HPDE6-E6E7 (cell line): ENCODE results near the gene COBL.

Experiments used
- DNase-seq: peaks from one replicate; pipeline ENCODE4 v3.0.0; 2011; ENCODE audit warnings: missing footprints; ENCODE audit errors: extremely low spot score

COBL gene

GRCh38 chr7:51190969-51191368, 125.6 kb downstream of the COBL start:
- no peak for DNase-seq

GRCh38 chr7:51189777-51190176, 126.8 kb downstream of the COBL start:
- DNase-seq = no peak

GRCh38 chr7:51188987-51189386, 127.6 kb downstream of the COBL start:
- DNase-seq = no peak

- peak; percentile 21 for DNase-seq
Measured at GRCh38 chr7:51187941-51188340, 128.7 kb downstream of the COBL start.

- DNase-seq = no peak
Measured at GRCh38 chr7:51186531-51186930, 130.1 kb downstream of the COBL start.

GRCh38 chr7:51182636-51183166, 133.9 kb downstream of the COBL start:
- no peak for DNase-seq

- no peak for DNase-seq
Measured at GRCh38 chr7:51180092-51180491, 136.5 kb downstream of the COBL start.

- DNase-seq = no peak
Measured at GRCh38 chr7:51175992-51176388, 140.6 kb downstream of the COBL start.

GRCh38 chr7:51175316-51175991, 141.2 kb downstream of the COBL start:
- no peak for DNase-seq

- DNase-seq = no peak
Measured at GRCh38 chr7:51165337-51165736, 151.3 kb downstream of the COBL start.

GRCh38 chr7:51162724-51163329, 153.8 kb downstream of the COBL start:
- peak; percentile 40 for DNase-seq

GRCh38 chr7:51161937-51162336, 154.7 kb downstream of the COBL start:
- no peak for DNase-seq

- DNase-seq = no peak
Measured at GRCh38 chr7:51160990-51161615, 155.5 kb downstream of the COBL start.

GRCh38 chr7:51160411-51160810, 156.2 kb downstream of the COBL start:
- no peak for DNase-seq

GRCh38 chr7:51158742-51159445, 157.7 kb downstream of the COBL start:
- DNase-seq = no peak

- no peak for DNase-seq
Measured at GRCh38 chr7:51158211-51158610, 158.4 kb downstream of the COBL start.

GRCh38 chr7:51154201-51154600, 162.4 kb downstream of the COBL start:
- no peak for DNase-seq

GRCh38 chr7:51152706-51153200, 163.9 kb downstream of the COBL start:
- no peak for DNase-seq

GRCh38 chr7:51151455-51151854, 165.2 kb downstream of the COBL start:
- no peak for DNase-seq

- DNase-seq = no peak
Measured at GRCh38 chr7:51150193-51150592, 166.4 kb downstream of the COBL start.

- DNase-seq = no peak
Measured at GRCh38 chr7:51148216-51148615, 168.4 kb downstream of the COBL start.
